Liver (tissue), 9 donors: ENCODE data around the gene ARPC5L. TPM values are rescaled to one million over a fixed set of nuclear protein-coding genes. Genes with fewer than 3 reads are reported as not detected.

Experiments used
- DNase-seq: peaks from one replicate; pipeline ENCODE4 v3.0.0-alpha.2; 2017; ENCODE audit warnings: low spot score
- H3K27ac ChIP-seq, 2 donors: one replicate each; pipeline ENCODE4 v1.7.0; 2013; ENCODE audit warnings: inconsistent platforms in 2 of 2, low read length in 2 of 2, control low read depth in 1 of 2, low read depth in 1 of 2, mild to moderate bottlenecking in 1 of 2
- H3K27me3 ChIP-seq, 4 donors: one replicate each; pipeline versions ENCODE4 v1.6.1 to v1.7.0; 2013; ENCODE audit warnings: low read length in 3 of 4, inconsistent platforms in 1 of 4, mild to moderate bottlenecking in 1 of 4, moderate library complexity in 1 of 4; ENCODE audit not compliant: control insufficient read depth in 4 of 4, insufficient read depth in 4 of 4
- H3K36me3 ChIP-seq, 4 donors: one replicate each; pipeline versions ENCODE4 v1.6.1 to v1.7.0; 2013; ENCODE audit warnings: low read length in 3 of 4, mild to moderate bottlenecking in 3 of 4, low read depth in 1 of 4, moderate library complexity in 1 of 4; ENCODE audit not compliant: control insufficient read depth in 4 of 4, insufficient read depth in 3 of 4
- H3K4me1 ChIP-seq, 4 donors: one replicate each; pipeline versions ENCODE4 v1.6.1 to v1.7.0; 2013; ENCODE audit warnings: low read length in 3 of 4, mild to moderate bottlenecking in 3 of 4, moderate library complexity in 1 of 4; ENCODE audit not compliant: control insufficient read depth in 4 of 4, insufficient read depth in 4 of 4
- H3K4me3 ChIP-seq, 3 donors: one replicate each; pipeline versions ENCODE4 v1.6.1 to v1.7.0; 2013; ENCODE audit warnings: low read length in 3 of 3, control low read depth in 1 of 3, low read depth in 1 of 3, mild to moderate bottlenecking in 1 of 3
- H3K9ac ChIP-seq, 2 donors: one replicate each; pipeline ENCODE4 v1.7.0; 2013; ENCODE audit warnings: low read length in 2 of 2, mild to moderate bottlenecking in 2 of 2, moderate library complexity in 2 of 2, control low read depth in 1 of 2, low read depth in 1 of 2
- H3K9me3 ChIP-seq, 4 donors: one replicate each; pipeline versions ENCODE4 v1.6.1 to v1.7.0; 2013; ENCODE audit warnings: low read length in 3 of 4; ENCODE audit not compliant: control insufficient read depth in 4 of 4
- ATF3 ChIP-seq: IDR thresholded peaks from 2 replicates; pipeline ENCODE4 v1.6.1; 2016; ENCODE audit warnings: antibody characterized with exemption
- CTCF ChIP-seq: fragments of 150-350 bp; IDR thresholded peaks from 2 replicates; pipeline ENCODE4 v1.5.1; 2017; ENCODE audit warnings: improper control_type of control experiment, low read depth, low read length; ENCODE audit not compliant: missing input control
- EGR1 ChIP-seq, 2 donors: IDR thresholded peaks; 2 replicates each; pipeline ENCODE4 v1.6.1; 2016 to 2018; ENCODE audit warnings: antibody characterized with exemption in 2 of 2, low read depth in 2 of 2
- FOXA1 ChIP-seq: IDR thresholded peaks from 2 replicates; pipeline ENCODE4 v1.6.1; 2016; ENCODE audit warnings: antibody characterized with exemption
- FOXA2 ChIP-seq: IDR thresholded peaks from 2 replicates; pipeline ENCODE4 v1.6.1; 2016; ENCODE audit warnings: antibody characterized with exemption
- GABPA ChIP-seq, 2 donors: IDR thresholded peaks in 1 of 2; conservative IDR thresholded peaks in 1 of 2; 2 replicates each; pipeline ENCODE4 v1.6.1; 2016; ENCODE audit warnings: antibody characterized with exemption in 2 of 2, mild to moderate bottlenecking in 1 of 2, moderate library complexity in 1 of 2
- HNF4A ChIP-seq, 2 donors: conservative IDR thresholded peaks; 2 replicates each; pipeline ENCODE4 v1.6.1; 2016; ENCODE audit warnings: antibody characterized with exemption in 2 of 2, mild to moderate bottlenecking in 2 of 2
- HNF4G ChIP-seq: IDR thresholded peaks from 2 replicates; pipeline ENCODE4 v1.6.1; 2016; ENCODE audit warnings: antibody characterized with exemption
- JUND ChIP-seq, 2 donors: IDR thresholded peaks; 2 replicates each; pipeline ENCODE4 v1.6.1; 2016; ENCODE audit warnings: antibody characterized with exemption in 2 of 2
- MAX ChIP-seq: IDR thresholded peaks from 2 replicates; pipeline ENCODE4 v1.6.1; 2016; ENCODE audit warnings: antibody characterized with exemption
- NR2F2 ChIP-seq: IDR thresholded peaks from 2 replicates; pipeline ENCODE4 v1.6.1; 2016; ENCODE audit warnings: antibody characterized with exemption
- RAD21 ChIP-seq, 2 donors: IDR thresholded peaks; 2 replicates each; pipeline ENCODE4 v1.6.1; 2016; ENCODE audit warnings: antibody characterized with exemption in 2 of 2, mild to moderate bottlenecking in 2 of 2
- REST ChIP-seq: IDR thresholded peaks from 2 replicates; pipeline ENCODE4 v1.6.1; 2016; ENCODE audit warnings: antibody characterized with exemption, mild to moderate bottlenecking
- RXRA ChIP-seq, 2 donors: IDR thresholded peaks; 2 replicates each; pipeline ENCODE4 v1.6.1; 2017 to 2018; ENCODE audit warnings: antibody characterized with exemption in 2 of 2, mild to moderate bottlenecking in 1 of 2
- SP1 ChIP-seq: IDR thresholded peaks from 2 replicates; pipeline ENCODE4 v1.6.1; 2018; ENCODE audit warnings: antibody characterized with exemption, mild to moderate bottlenecking
- TAF1 ChIP-seq: conservative IDR thresholded peaks from 2 replicates; pipeline ENCODE4 v1.6.1; 2016; ENCODE audit warnings: antibody characterized with exemption, mild to moderate bottlenecking
- YY1 ChIP-seq: IDR thresholded peaks from 2 replicates; pipeline ENCODE4 v1.6.1; 2016; ENCODE audit warnings: antibody characterized with exemption, mild to moderate bottlenecking
- ZBTB33 ChIP-seq: IDR thresholded peaks from 2 replicates; pipeline ENCODE4 v1.6.1; 2016; ENCODE audit warnings: antibody characterized with exemption
- WGBS: extraction: QIAGEN DNeasy Blood & Tissue Kit; methylation state at CpG from one replicate; pipeline ENCODE4 v1.1.7; 2013; 5-methylcytosine and 5-hydroxymethylcytosine counted together
- polyA plus RNA-seq, 2 donors: library from polyadenylated mRNA; stranded (reverse) in 1 of 2; unstranded in 1 of 2; fragments of 200-250 nt in 1 of 2; fragments of >200 nt in 1 of 2; fragmentation: Nextera tagmentation in 1 of 2; extraction: Ambion mirVana in 1 of 2; gene quantifications; one replicate each; pipeline versions ENCODE4 v1.2.1 to v1.2.3, GENCODE V29; 2013 to 2015
- total RNA-seq, 2 donors: library from RNA; depleted of rRNA; stranded (reverse); fragments of >200 nt; gene quantifications; one replicate each; pipeline ENCODE4 v1.2.3, GENCODE V29; 2014
- donor health status: healthy.
- donor health status: healthy.
- donor health status: healthy.
- donor health status: healthy.
- donor health status: healthy.

The ARPC5L gene
- total and polyA plus RNA-seq, 4 donors: 9.3 to 31.2 (median 17.8) TPM

- no peak for TF ChIP-seq TAF1
- TF ChIP-seq HNF4A (conservative IDR thresholded peaks at IDR 0.05): no peak
- no peak for TF ChIP-seq YY1
- TF ChIP-seq RAD21 (IDR thresholded peaks at IDR 0.05): no peak
- no peak for TF ChIP-seq FOXA2
- TF ChIP-seq NR2F2: no peak
- TF ChIP-seq JUND (IDR thresholded peaks at IDR 0.05): no peak
- TF ChIP-seq REST: no peak
- no peak for TF ChIP-seq ZBTB33
- TF ChIP-seq SP1: no peak
- TF ChIP-seq FOXA1: no peak
- no peak for TF ChIP-seq MAX
- no peak for TF ChIP-seq CTCF
- no peak for TF ChIP-seq GABPA (IDR thresholded peaks at IDR 0.05 in 1 of 2, conservative IDR thresholded peaks at IDR 0.05 in 1 of 2)
- no peak for TF ChIP-seq EGR1 (IDR thresholded peaks at IDR 0.05; ENCODE audit: low read depth in 2 of 2)
- TF ChIP-seq RXRA (IDR thresholded peaks at IDR 0.05): no peak
- TF ChIP-seq HNF4G: no peak
- TF ChIP-seq ATF3: no peak
- Histone ChIP-seq H3K27me3 (no peaks in the 10 kb centered on the region), H3K27ac (peak overlapping the region; percentile 84 to 89), H3K36me3 (peaks cover 0 to 7% (median 3%) of the 10 kb centered on the region in 4 donors), H3K4me3 (peak overlapping the region; percentile 69 to 98 (median 79)), H3K4me1 (peaks cover 3 to 29% (median 15%) of the 10 kb centered on the region in 4 donors), H3K9me3 (no peaks in the 10 kb centered on the region), H3K9ac (peak overlapping the region; percentile 87 to 99)
- peak; percentile 53 for DNase-seq
- under 1% methylated on average over 41 of the region's 41 CpGs for WGBS
These were observed 7.6 kb downstream of the ARPC5L start for GRCh38 chr9:124869466-124869985.
